Fibroblast of gingiva (primary cell): Measurements from ENCODE around the gene CARD10.
"Not testable (repeated sequence)": the region's sequence is repeated elsewhere in the genome, so short reads cannot be mapped to it uniquely, and the experiment has no call there.

ENCODE experiments used
- DNase-seq: peaks from one replicate; pipeline ENCODE4 v3.0.0-alpha.2; 2011; ENCODE audit warnings: low read depth

The CARD10 gene

DNA sequence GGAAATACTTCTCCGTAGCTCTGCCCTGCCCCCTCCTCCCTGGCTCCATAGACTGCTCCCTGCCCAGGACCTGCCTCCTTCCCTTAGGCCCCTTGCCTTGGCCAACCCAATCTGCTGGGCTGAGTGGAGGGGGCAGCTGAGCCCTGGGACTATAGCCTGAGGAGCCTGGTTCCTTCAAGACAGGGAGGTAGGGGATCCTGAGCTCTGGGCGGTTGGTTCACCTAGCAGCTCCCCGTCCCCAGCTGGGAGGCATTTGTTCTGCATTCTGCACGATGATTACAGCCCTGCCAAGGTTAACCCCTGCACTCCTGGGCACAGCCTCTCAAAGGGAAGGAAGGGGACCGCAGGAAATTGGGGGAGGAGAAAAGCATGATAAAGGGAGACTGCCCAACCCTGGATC is 37.5 kb upstream of the CARD10 start:
- no peak for DNase-seq

DNA sequence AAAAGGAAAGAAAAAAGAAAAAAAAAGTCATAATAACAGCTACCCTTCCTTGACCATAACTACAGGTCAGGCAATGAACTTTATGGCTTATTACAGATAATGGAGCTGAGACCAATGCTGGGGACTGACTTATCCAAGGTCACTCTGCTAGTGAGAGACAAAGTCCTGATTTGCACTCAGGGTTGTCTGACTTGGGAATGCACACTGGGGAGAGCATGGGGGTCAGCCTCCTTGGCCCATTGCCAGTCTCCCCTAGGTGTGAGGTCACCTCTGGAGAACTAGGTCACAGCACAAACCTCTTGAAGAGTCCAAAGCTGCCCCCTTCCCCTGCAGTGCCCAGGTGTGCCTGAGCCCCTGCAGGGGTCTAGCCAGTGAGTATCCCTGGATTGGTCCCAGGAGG is 35.8 kb upstream of the CARD10 start:
- DNase-seq = no peak

DNA sequence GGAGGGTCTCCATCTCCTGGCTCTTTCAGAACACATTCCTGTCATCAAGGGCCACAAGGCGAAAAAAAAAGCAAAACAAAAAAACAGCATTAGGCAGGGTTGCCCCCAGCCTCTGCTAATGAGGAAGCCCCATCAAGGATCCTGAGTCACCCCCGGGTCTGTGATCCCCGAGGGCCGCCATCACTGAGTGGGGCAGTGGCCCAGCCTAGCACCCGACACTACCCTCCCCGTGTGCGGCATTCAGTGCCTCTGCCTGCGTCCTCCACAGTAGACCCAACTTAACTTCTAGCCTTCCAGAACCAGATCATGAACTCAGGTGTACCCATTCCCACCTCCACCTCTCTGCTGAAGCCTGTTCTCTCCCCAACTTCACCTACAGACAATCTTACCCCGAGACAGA is 34.5 kb upstream of the CARD10 start:
- DNase-seq = no peak

GRCh38 chr22:37552524-37553163 is 33.4 kb upstream of the CARD10 start:
- no peak for DNase-seq

DNA sequence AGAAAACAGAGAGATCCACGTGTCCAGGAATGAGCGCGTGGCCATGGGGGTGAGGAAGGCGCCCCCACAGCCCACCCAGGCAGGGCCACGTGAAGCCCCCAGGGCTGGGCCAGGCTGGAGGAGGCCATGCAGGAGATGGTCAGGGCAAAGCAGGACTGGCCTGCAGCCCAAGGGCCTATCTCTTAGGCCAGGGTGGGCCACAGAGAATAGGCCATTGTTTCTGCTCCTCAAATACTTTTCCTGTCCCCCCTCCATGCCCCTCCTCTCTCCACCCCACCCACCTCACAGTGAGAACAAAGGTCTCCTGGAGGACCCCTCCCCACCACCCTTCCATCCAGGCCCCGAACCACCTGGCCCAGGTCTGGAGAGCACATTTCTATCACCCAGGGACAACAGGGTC is 32.8 kb upstream of the CARD10 start:
- no peak for DNase-seq

- DNase-seq = not testable (repeated sequence)
Measured at GRCh38 chr22:37550921-37551320, 31.7 kb upstream of the CARD10 start.

DNA sequence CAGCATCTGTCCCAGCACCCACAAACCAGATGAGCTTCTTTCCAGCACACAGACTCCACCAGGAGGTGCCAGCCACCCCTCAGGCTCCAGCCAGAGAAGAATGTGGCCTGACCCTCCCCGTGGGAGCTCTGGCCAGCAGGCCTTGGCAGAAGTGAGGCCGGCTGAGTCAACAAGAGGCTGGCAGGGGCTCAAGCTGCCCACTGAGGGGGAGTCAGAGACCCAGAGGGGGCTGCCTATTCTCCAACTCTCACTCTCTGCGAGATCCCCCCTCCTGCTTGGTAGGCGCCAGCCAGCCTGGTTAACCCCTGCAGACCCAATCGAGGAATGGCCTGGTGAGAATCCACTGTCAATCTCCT is 30.5 kb upstream of the CARD10 start:
- peak; percentile 76 for DNase-seq

DNA sequence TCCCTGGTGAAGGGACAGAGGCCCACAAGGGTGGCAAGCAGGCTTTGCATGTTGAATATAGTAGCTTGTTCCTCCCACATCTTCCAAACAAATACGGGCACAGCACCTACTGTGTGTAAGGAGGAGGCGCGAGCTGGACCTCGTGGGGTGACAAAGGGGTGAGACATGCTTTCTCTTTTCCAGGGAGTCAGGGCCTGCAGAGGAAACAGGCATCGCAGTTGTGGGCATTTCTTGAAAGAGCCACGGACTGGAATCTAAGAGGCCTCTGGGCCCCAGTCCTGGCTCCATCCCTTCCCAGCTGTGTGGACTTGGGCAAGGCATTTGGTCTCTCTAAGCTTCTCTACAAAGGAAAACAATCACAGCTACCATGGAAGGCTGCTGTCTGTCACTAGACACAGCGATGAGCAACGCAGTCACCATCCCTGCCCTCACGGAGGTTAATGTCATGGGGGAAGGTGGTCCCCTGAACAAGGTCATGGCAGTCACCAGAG is 28.1 kb upstream of the CARD10 start:
- peak; percentile 58 for DNase-seq

GRCh38 chr22:37546437-37547250 is 27.4 kb upstream of the CARD10 start:
- DNase-seq = peak; percentile 91

DNA sequence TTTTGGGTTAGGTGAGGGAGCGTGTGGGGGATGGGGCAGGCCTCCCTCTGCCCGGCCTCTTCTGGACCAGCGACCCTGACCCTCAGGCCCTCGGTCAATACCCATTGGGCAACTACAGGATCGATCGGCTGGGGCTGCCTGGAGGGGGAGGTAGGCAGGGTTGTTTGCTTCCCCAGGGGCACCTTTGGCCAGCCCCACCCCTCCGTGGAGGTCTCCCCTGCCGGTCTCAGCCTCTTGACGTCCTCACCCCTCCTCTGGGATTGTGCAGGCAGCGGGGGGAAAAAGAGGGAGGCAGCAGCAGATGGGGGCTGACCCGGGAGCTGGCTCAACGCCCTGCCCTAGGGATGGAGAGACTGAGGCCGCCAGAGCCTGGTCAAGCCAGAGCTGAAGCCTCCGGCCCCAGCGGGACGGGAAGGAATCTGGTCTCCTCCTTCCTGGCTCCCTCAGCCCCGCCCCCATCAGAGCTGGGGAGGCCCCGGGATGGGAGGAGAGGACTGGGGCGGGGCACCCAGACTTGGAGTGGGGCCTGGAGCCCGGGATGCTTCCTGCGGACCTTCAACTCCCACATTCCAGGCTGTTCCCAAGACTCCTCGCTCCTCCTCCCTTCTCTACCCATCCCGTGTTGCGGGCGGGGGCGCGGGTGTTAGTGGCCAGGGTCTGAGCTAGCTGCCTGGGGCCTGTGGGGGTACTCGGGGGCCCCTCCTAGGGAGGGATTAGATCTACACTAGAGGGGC is 26.7 kb upstream of the CARD10 start:
- DNase-seq = peak; percentile 96

DNA sequence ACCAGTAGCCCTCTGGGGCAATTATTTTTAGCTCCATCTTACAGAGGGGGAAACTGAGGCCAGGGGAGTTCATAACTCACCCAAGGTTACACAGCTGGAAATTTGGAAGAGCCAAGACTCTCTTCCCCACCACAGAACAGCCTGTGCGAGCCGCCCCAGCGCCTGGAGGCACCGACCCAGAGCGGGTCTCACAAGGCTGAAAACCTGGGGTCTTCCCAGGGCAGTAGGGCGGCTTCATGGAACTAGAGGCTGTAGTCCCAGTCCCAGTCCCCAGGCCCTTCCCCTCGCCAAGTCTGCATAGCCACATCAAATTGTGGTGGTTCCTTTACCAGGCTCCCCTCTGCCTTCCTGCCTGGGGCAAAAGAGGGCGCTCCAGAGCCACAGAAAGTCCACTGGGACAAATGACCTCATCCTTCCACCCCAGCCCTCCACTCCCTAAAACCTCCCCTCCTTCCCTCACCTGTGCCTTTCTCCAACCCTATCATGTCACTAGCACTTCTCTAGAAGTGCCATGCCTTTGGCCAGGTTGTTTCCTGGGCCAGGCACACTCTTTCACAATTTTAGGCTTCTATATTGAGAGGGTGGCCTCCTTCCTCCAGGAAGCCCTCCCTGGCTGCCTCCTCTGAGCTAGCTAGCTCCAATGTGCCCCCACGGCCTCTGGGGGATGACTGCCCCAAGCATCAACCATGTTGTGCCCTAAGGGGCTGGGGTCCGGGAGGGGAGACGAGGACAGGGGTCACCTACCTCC is 25.9 kb upstream of the CARD10 start:
- peak; percentile 54 for DNase-seq

DNA sequence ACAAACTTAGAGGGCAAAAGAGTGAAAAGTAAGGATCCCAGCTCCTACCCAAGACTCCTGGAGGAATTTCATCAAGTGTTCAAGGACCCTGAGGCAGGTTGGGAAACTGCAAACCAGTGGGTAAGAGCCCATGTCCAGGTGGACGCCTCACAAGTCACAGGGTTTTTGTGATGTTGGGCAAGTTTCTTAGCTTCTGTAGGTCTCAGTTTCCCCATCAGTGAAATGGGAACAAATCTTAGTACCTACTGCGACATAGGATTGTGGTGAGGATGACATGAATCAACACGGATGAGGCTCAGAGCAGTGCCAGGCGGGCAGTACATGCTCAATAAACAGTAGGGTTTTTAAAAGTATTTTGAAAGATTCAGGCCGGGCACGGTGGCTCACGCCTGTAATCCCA is 23.7 kb upstream of the CARD10 start:
- no peak for DNase-seq

GRCh38 chr22:37542416-37542815 is 23.2 kb upstream of the CARD10 start:
- not testable (repeated sequence) for DNase-seq

DNA sequence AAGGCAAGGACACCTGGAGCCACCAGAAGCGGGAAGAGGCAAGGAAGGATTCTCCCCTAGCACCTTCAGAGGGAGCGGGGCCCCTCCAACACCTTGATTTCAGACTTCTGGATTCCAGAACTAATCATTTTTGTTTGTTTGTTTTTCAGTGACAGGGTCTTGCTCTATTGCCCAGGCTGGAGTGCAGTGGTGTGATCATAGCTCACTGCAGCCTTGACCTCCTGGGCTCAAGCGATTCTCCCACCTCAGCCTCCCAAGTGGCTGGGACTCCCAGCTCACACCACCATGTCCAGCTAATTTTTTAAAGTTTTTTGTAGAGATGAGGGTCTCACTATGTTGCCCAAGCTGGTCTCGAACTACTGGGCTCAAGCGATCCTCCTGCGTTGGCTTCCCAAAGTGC is 20.6 kb upstream of the CARD10 start:
- DNase-seq = not testable (repeated sequence)

DNA sequence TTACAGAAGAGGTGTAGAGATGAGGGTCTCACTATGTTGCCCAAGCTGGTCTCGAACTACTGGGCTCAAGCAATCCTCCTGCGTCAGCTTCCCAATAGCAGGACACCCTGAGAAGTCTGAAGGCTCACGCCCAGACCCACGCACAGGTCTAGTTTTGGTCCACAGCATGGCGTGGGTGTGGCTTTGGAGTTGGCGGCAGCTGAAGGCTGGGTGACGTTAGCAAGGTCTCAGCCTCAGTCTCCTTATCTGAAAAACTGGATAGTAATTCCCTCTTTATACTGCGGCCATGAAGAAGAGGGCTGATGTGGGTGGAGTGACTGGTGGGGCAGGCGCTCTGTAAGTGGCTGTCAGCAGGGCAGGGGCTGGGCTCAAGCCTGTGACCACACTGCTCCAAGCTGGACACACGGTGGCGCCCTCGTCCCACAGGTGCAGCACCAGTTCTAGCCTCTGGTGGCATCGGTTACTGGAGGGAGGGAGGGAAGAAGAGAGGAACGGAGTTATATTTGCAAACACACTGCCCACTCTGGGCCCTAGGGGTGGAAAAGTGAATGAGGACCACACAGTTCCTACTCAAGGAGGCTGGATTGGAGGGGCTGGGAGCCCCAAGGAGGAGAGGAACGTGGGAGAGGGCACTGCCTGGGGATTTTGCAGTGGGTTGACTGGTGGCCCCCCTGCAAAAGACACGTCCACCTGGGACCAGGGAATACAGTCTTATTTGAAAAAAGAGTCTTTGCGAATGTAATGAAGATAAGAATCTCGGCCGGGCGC is 19.6 kb upstream of the CARD10 start:
- peak; percentile 91 for DNase-seq

GRCh38 chr22:37535159-37535558 is 15.9 kb upstream of the CARD10 start:
- no peak for DNase-seq

DNA sequence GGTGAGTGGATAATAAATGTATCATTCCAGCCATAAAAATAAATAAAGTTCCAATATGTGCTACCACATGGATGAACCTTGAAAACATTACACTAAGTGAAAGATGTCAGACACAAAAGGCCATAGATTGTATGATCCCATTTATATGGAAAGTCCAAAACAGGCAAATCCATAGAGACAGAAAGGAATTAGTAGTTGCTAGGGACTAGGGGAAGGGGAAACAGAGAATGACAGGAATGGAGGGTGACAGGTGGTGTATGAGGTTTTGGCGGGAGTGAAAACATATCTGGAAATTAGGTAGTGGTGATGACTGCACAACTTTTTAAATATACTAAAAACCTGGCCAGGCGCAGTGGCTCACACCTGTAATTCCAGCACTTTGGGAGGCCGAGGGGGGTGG is 15.2 kb upstream of the CARD10 start:
- DNase-seq = no peak

- DNase-seq = peak; percentile 81
Measured at GRCh38 chr22:37533995-37534394, 14.8 kb upstream of the CARD10 start.

DNA sequence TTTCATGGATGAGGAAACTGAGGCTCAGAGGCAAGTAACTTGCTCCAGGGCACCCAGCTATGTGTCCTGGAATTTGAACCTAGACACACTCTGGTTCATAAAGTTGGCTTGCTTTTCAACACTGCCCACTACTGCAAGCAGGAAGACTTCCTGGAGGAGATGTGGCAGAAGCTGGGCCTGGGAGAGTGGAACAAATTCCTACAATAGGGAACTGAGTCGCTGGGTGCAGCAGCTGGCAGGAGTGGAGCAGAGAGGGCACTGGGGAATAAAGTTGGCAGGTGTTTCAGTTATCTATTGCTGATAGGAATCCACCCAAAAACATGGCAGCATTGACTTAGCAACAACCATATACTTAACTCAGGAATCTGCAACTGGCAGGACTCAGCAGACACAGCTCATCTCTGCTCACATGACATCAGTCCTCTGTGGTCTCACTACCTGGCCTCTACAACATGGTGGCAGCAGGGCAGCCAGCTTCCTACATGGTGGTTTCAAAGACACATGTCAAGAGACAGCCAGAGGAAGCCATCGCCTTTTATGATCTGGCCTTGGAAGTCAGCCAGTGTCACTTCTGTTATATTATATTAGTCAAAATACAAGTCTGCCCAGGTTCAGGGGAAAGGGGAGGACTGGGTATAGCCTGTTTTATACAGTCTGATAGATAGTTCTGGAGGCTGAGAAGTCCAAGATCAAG is 10.6 kb upstream of the CARD10 start:
- no peak for DNase-seq

- not testable (repeated sequence) for DNase-seq
Measured at GRCh38 chr22:37527952-37528351, 8.7 kb upstream of the CARD10 start.
